Medulla oblongata (tissue), 1 donor: ENCODE data around the gene RNGTT.
A peak's percentile ranks its signal among the peaks of the same experiment; 100 is the strongest.
"Not testable (repeated sequence)": the region's sequence is repeated elsewhere in the genome, so short reads cannot be mapped to it uniquely, and the experiment has no call there.

Experiments
- DNase-seq: peaks from one replicate; pipeline ENCODE4 v3.0.0-alpha.2; 2015; ENCODE audit errors: extremely low spot score

RNGTT gene

GRCh38 chr6:88808381-88808780 is 155.0 kb downstream of the RNGTT start:
- no peak for DNase-seq

- DNase-seq = no peak
These were observed 155.8 kb downstream of the RNGTT start for GRCh38 chr6:88807622-88808021.

- no peak for DNase-seq
These were observed 156.7 kb downstream of the RNGTT start for GRCh38 chr6:88806728-88807127.

GRCh38 chr6:88804701-88805100 is 158.7 kb downstream of the RNGTT start:
- DNase-seq = no peak

- no peak for DNase-seq
These were observed 177.9 kb downstream of the RNGTT start for GRCh38 chr6:88785478-88785877.

- peak; percentile 76 for DNase-seq
These were observed 182.6 kb downstream of the RNGTT start for GRCh38 chr6:88780714-88781389.

GRCh38 chr6:88775866-88776571 is 187.4 kb downstream of the RNGTT start:
- no peak for DNase-seq

GRCh38 chr6:88768114-88768513 is 195.3 kb downstream of the RNGTT start:
- DNase-seq = not testable (repeated sequence)

GRCh38 chr6:88764081-88764480 is 199.3 kb downstream of the RNGTT start:
- DNase-seq = no peak

- DNase-seq = no peak
These were observed 200.3 kb downstream of the RNGTT start for GRCh38 chr6:88763160-88763559.

GRCh38 chr6:88761237-88762031 is 202.0 kb downstream of the RNGTT start:
- no peak for DNase-seq

GRCh38 chr6:88760091-88760490 is 203.3 kb downstream of the RNGTT start:
- no peak for DNase-seq

GRCh38 chr6:88750936-88751335 is 212.5 kb downstream of the RNGTT start:
- no peak for DNase-seq

- no peak for DNase-seq
These were observed 213.6 kb downstream of the RNGTT start for GRCh38 chr6:88749849-88750248.

GRCh38 chr6:88748141-88748540 is 215.3 kb downstream of the RNGTT start:
- DNase-seq = no peak

- no peak for DNase-seq
These were observed 221.5 kb downstream of the RNGTT start for GRCh38 chr6:88741939-88742338.

- no peak for DNase-seq
These were observed 222.3 kb downstream of the RNGTT start for GRCh38 chr6:88741071-88741470.

- no peak for DNase-seq
These were observed 228.9 kb downstream of the RNGTT start for GRCh38 chr6:88734544-88734943.

- no peak for DNase-seq
These were observed 232.8 kb downstream of the RNGTT start for GRCh38 chr6:88730611-88731011.

GRCh38 chr6:88728756-88729155 is 234.7 kb downstream of the RNGTT start:
- DNase-seq = no peak

GRCh38 chr6:88726409-88726808 is 237.0 kb downstream of the RNGTT start:
- DNase-seq = not testable (repeated sequence)

- no peak for DNase-seq
These were observed 238.1 kb downstream of the RNGTT start for GRCh38 chr6:88725111-88725975.
